WTC11 (cell line): ENCODE results near the gene TAS2R16. TPM values are rescaled to one million over a fixed set of nuclear protein-coding genes. Genes with fewer than 3 reads are reported as not detected.

Experiments
- ATAC-seq: fragments of 200-7000 bp; cut with Tn5 transposase; 2 replicates; pipeline ENCODE4 v1.10.0; 2021; ENCODE audit warnings: mild to moderate bottlenecking, moderate library complexity
- CTCF ChIA-PET: fragments of 300-600 bp; sonication (Branson Sonifier 250); formaldehyde crosslinking; loops from one replicate; lab custom pipeline; 2021; ENCODE audit warnings: antibody characterized with exemption; lab: Charles Lee
- POLR2A ChIA-PET: fragments of 350-600 bp; sonication (Branson Sonifier 250); formaldehyde crosslinking; loops from one replicate; lab custom pipeline; 2021; ENCODE audit warnings: antibody characterized with exemption; lab: Charles Lee
- DNase-seq: peaks from one replicate; pipeline ENCODE4 v3.0.0; 2021; ENCODE audit warnings: low spot score
- H3K27ac Mint-ChIP-seq: 2 replicates; pipeline ENCODE4 v1.8.0; 2021; ENCODE audit warnings: mixed read lengths
- H3K27me3 Mint-ChIP-seq: 2 replicates; pipeline ENCODE4 v1.8.0; 2021; ENCODE audit warnings: low read depth, mild to moderate bottlenecking, moderate library complexity, mixed read lengths
- H3K36me3 Mint-ChIP-seq: 2 replicates; pipeline ENCODE4 v1.8.0; 2021; ENCODE audit warnings: mixed read lengths
- H3K4me1 Mint-ChIP-seq: 2 replicates; pipeline ENCODE4 v1.8.0; 2022; ENCODE audit warnings: mixed read lengths
- H3K4me3 Mint-ChIP-seq: 2 replicates; pipeline ENCODE4 v1.8.0; 2021; ENCODE audit warnings: mild to moderate bottlenecking, moderate library complexity, mixed read lengths
- H3K9me3 Mint-ChIP-seq: 2 replicates; pipeline ENCODE4 v1.8.0; 2021; ENCODE audit warnings: mixed read lengths
- AFF4 ChIP-seq: sonication (generic); formaldehyde crosslinking; IDR thresholded peaks from 2 replicates; pipeline ENCODE4 v1.8.1; 2023; ENCODE audit warnings: mild to moderate bottlenecking, missing genetic modification reagents, borderline replicate concordance
- CREB1 ChIP-seq: sonication (generic); formaldehyde crosslinking; IDR thresholded peaks from 2 replicates; pipeline ENCODE4 v1.8.0; 2023; ENCODE audit warnings: mild to moderate bottlenecking, missing genetic modification reagents
- CREM ChIP-seq: sonication (generic); formaldehyde crosslinking; IDR thresholded peaks from 2 replicates; pipeline ENCODE4 v1.8.1; 2022; ENCODE audit warnings: mild to moderate bottlenecking, missing genetic modification reagents, moderate library complexity
- E2F1 ChIP-seq: sonication (generic); formaldehyde crosslinking; IDR thresholded peaks from 2 replicates; pipeline ENCODE4 v1.8.0; 2022; ENCODE audit warnings: mild to moderate bottlenecking, missing genetic modification reagents
- E2F5 ChIP-seq: sonication (generic); formaldehyde crosslinking; IDR thresholded peaks from 2 replicates; pipeline ENCODE4 v1.8.1; 2022; ENCODE audit warnings: mild to moderate bottlenecking, moderate library complexity, missing genetic modification reagents
- FOXJ3 ChIP-seq: sonication (generic); formaldehyde crosslinking; IDR thresholded peaks from 2 replicates; pipeline ENCODE4 v1.9.0; 2021; ENCODE audit warnings: missing genetic modification reagents, mild to moderate bottlenecking, borderline replicate concordance
- FOXP1 ChIP-seq: sonication (generic); formaldehyde crosslinking; IDR thresholded peaks from 2 replicates; pipeline ENCODE4 v1.8.0; 2022; ENCODE audit warnings: missing genetic modification reagents, mild to moderate bottlenecking, moderate library complexity, borderline replicate concordance
- JAZF1 ChIP-seq: fragments of 250-450 bp; sonication (Bioruptor Pico); IDR thresholded peaks from 2 replicates; pipeline ENCODE4 v1.9.0; 2021; ENCODE audit warnings: moderate library complexity, mild to moderate bottlenecking, inconsistent platforms
- SMAD3 ChIP-seq: sonication (generic); formaldehyde crosslinking; IDR thresholded peaks from 2 replicates; pipeline ENCODE4 v1.8.0; 2022; ENCODE audit warnings: missing genetic modification reagents, mild to moderate bottlenecking, borderline replicate concordance
- SOX15 ChIP-seq: fragments of 250-450 bp; sonication (Bioruptor Pico); IDR thresholded peaks from 2 replicates; pipeline ENCODE4 v1.9.0; 2021; ENCODE audit warnings: mild to moderate bottlenecking
- STAT6 ChIP-seq: sonication (generic); formaldehyde crosslinking; conservative IDR thresholded peaks from 2 replicates; pipeline ENCODE4 v1.8.1; 2023; ENCODE audit warnings: mild to moderate bottlenecking, low read depth, missing genetic modification reagents, moderate library complexity
- ZBTB43 ChIP-seq: sonication (generic); formaldehyde crosslinking; IDR thresholded peaks from 2 replicates; pipeline ENCODE4 v1.8.1; 2023; ENCODE audit warnings: mild to moderate bottlenecking, missing genetic modification reagents
- ZNF396 ChIP-seq: fragments of 250-450 bp; sonication (Bioruptor Pico); IDR thresholded peaks from 2 replicates; pipeline ENCODE4 v1.8.0; 2021; ENCODE audit warnings: mild to moderate bottlenecking, moderate library complexity, borderline replicate concordance
- ZNF423 ChIP-seq: fragments of 250-450 bp; sonication (Bioruptor Pico); IDR thresholded peaks from 2 replicates; pipeline ENCODE4 v2.1.2; 2022; ENCODE audit warnings: mild to moderate bottlenecking, moderate library complexity
- total RNA-seq: library from RNA; stranded (reverse); gene quantifications from 3 replicates; pipeline ENCODE4 v1.2.3, GENCODE V29; 2021
- TF ChIP-seq, protein P1 (sequence below): sonication (generic); formaldehyde crosslinking; IDR thresholded peaks from 2 replicates; pipeline ENCODE4 v1.8.1; 2023; ENCODE audit warnings: mild to moderate bottlenecking, missing genetic modification reagents, moderate library complexity
- TF ChIP-seq, protein P2 (sequence below): sonication (generic); formaldehyde crosslinking; IDR thresholded peaks from 2 replicates; pipeline ENCODE4 v1.8.0; 2022; ENCODE audit warnings: mild to moderate bottlenecking, missing genetic modification reagents
- TF ChIP-seq, protein P3 (sequence below): sonication (generic); formaldehyde crosslinking; IDR thresholded peaks from 2 replicates; pipeline ENCODE4 v1.8.1; 2022; ENCODE audit warnings: low read depth, missing genetic modification reagents, borderline replicate concordance

TAS2R16 gene
- total RNA-seq, 1 experiment from 2014 or later: not detected

DNA sequence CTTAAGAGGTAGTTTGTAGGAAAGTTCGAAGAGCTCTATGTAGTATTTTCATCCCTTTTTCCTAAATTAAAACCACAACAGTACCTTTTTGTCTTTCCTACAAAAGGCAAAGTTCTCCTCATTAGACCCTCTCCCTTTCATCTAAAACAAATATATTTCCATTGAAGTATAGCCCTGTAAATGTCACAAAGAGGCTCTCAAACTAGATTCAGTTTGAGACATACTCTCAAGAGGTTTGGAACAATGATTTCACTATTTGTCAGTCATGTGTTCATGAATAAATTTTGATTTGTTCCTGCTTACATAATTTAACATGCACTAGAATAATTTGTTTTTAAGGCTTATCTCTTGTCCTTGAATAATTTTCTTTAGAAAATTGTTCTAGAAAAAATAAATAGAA is 12.2 kb downstream of the TAS2R16 start:
- Mint-ChIP-seq H3K27me3 (no peaks in the 10 kb centered on the region), H3K27ac (peak overlapping the region; percentile 41; the same call in 1 of the 2 replicates), H3K9me3 (no peaks in the 10 kb centered on the region), H3K36me3 (no peaks in the 10 kb centered on the region), H3K4me1 (peaks cover 28% of the 10 kb centered on the region), H3K4me3 (no peak overlapping the region)
- CTCF ChIA-PET: no interaction called here
- no peak for DNase-seq
- POLR2A ChIA-PET: no interaction called here
- ATAC-seq: no peak
- TF ChIP-seq SOX15 (CRISPR knock-in tag): no peak
- TF ChIP-seq FOXP1 (CRISPR knock-in tag): no peak
- TF ChIP-seq, protein P1, sequence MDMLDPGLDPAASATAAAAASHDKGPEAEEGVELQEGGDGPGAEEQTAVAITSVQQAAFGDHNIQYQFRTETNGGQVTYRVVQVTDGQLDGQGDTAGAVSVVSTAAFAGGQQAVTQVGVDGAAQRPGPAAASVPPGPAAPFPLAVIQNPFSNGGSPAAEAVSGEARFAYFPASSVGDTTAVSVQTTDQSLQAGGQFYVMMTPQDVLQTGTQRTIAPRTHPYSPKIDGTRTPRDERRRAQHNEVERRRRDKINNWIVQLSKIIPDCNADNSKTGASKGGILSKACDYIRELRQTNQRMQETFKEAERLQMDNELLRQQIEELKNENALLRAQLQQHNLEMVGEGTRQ (CRISPR knock-in tag): no peak
- TF ChIP-seq E2F5 (CRISPR knock-in tag): no peak
- no peak for TF ChIP-seq JAZF1 (CRISPR knock-in tag)
- no peak for TF ChIP-seq SMAD3 (CRISPR knock-in tag)
- no peak for TF ChIP-seq FOXJ3
- TF ChIP-seq, protein P2, sequence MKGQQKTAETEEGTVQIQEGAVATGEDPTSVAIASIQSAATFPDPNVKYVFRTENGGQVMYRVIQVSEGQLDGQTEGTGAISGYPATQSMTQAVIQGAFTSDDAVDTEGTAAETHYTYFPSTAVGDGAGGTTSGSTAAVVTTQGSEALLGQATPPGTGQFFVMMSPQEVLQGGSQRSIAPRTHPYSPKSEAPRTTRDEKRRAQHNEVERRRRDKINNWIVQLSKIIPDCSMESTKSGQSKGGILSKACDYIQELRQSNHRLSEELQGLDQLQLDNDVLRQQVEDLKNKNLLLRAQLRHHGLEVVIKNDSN (CRISPR knock-in tag): no peak
- TF ChIP-seq STAT6 (CRISPR knock-in tag): no peak
- no peak for TF ChIP-seq CREM (CRISPR knock-in tag)
- no peak for TF ChIP-seq ZBTB43
- TF ChIP-seq E2F1 (CRISPR knock-in tag): no peak
- no peak for TF ChIP-seq ZNF423 (CRISPR knock-in tag)
- no peak for TF ChIP-seq ZNF396 (CRISPR knock-in tag)

DNA sequence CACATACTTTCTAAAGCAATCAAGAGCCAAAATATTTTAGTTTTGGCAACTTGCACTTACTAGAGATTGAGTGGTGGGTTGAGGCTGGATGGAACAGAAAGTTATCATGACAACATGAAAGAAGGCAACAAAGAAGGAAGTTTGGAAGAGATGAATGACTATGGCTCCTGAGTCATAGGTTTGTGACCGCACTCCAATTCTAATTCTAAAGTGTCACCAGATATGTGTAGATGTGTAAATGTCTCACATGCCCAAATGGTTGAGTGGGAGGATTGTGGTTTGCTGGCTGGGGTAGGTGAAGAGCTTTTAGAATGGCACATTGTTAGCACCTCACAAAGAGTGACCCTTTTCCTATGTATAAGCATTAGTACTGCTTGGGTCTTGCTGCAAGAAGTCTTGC is 20.2 kb downstream of the TAS2R16 start:
- no peak for ATAC-seq
- no peak overlapping the region for H3K4me3 Mint-ChIP-seq
- CTCF ChIA-PET: no interaction called here
- no peak for DNase-seq
- H3K27ac Mint-ChIP-seq: no peak overlapping the region
- H3K4me1 Mint-ChIP-seq: peaks cover 10% of the 10 kb centered on the region
- no peaks in the 10 kb centered on the region for H3K36me3 Mint-ChIP-seq
- POLR2A ChIA-PET: no interaction called here
- no peaks in the 10 kb centered on the region; the same call in 1 of the 2 replicates for H3K27me3 Mint-ChIP-seq
- H3K9me3 Mint-ChIP-seq: 0 out of 2 replicates have a peak, but pooled peaks cover 3% of the 10 kb centered on the region
- TF ChIP-seq E2F5 (CRISPR knock-in tag) (no peak), AFF4 (CRISPR knock-in tag) (no peak), STAT6 (CRISPR knock-in tag) (no peak), ZNF396 (CRISPR knock-in tag) (no peak), CREB1 (CRISPR knock-in tag) (no peak)
- TF ChIP-seq, protein P3, sequence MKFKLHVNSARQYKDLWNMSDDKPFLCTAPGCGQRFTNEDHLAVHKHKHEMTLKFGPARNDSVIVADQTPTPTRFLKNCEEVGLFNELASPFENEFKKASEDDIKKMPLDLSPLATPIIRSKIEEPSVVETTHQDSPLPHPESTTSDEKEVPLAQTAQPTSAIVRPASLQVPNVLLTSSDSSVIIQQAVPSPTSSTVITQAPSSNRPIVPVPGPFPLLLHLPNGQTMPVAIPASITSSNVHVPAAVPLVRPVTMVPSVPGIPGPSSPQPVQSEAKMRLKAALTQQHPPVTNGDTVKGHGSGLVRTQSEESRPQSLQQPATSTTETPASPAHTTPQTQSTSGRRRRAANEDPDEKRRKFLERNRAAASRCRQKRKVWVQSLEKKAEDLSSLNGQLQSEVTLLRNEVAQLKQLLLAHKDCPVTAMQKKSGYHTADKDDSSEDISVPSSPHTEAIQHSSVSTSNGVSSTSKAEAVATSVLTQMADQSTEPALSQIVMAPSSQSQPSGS (CRISPR knock-in tag): no peak
